ENCODE data around the gene ZNF561. TPM values are rescaled to one million over a fixed set of nuclear protein-coding genes. Genes with fewer than 3 reads are reported as not detected.
"Not testable (repeated sequence)": the region's sequence is repeated elsewhere in the genome, so short reads cannot be mapped to it uniquely, and the experiment has no call there.

ZNF561 gene
- 17.0 and 25.0 TPM in 2 replicates for total RNA-seq

- DNase-seq (ENCODE audit: low read depth in 2 of 2), result peak; percentile 91 to 93
Observed at GRCh38 chr19:9621156-9622037, at the start of gene ZNF561. Gene ZNF561, minus strand, starts transcription at chr19:9621232. Its CDS starts 1,776 bp downstream, at chr19:9619456.

GRCh38 chr19:9668544-9668943 lies 47.5 kb upstream of the ZNF561 start:
- DNase-seq (ENCODE audit: low read depth in 2 of 2), result no peak

- no peak for DNase-seq (ENCODE audit: low read depth in 2 of 2)
Observed at GRCh38 chr19:9667898-9668297, 46.9 kb upstream of the ZNF561 start.

- no peak for DNase-seq (ENCODE audit: low read depth in 2 of 2)
Observed at GRCh38 chr19:9658769-9659168, 37.7 kb upstream of the ZNF561 start.

- DNase-seq (ENCODE audit: low read depth in 2 of 2), result not testable (repeated sequence)
Observed at GRCh38 chr19:9653066-9653555, 32.1 kb upstream of the ZNF561 start.

- DNase-seq (ENCODE audit: low read depth in 2 of 2), result not testable (repeated sequence)
Observed at GRCh38 chr19:9651464-9651863, 30.4 kb upstream of the ZNF561 start.

- DNase-seq (ENCODE audit: low read depth in 2 of 2), result no peak
Observed at GRCh38 chr19:9650345-9650744, 29.3 kb upstream of the ZNF561 start.

GRCh38 chr19:9645472-9645871 lies 24.4 kb upstream of the ZNF561 start:
- no peak for DNase-seq (ENCODE audit: low read depth in 2 of 2)

- no peak for DNase-seq (ENCODE audit: low read depth in 2 of 2)
Observed at GRCh38 chr19:9644472-9644871, 23.4 kb upstream of the ZNF561 start.

- DNase-seq (ENCODE audit: low read depth in 2 of 2), result no peak
Observed at GRCh38 chr19:9641810-9642209, 20.8 kb upstream of the ZNF561 start.

- DNase-seq (ENCODE audit: low read depth in 2 of 2), result no peak
Observed at GRCh38 chr19:9640956-9641355, 19.9 kb upstream of the ZNF561 start.

GRCh38 chr19:9636018-9636417 lies 15.0 kb upstream of the ZNF561 start:
- DNase-seq (ENCODE audit: low read depth in 2 of 2), result no peak

GRCh38 chr19:9627856-9628255 lies 6.8 kb upstream of the ZNF561 start:
- DNase-seq (ENCODE audit: low read depth in 2 of 2), result no peak

- DNase-seq (ENCODE audit: low read depth in 2 of 2), result peak in 1 of 2 donors; percentile 4
Observed at GRCh38 chr19:9622531-9622930, 1.5 kb upstream of the ZNF561 start.

- DNase-seq (ENCODE audit: low read depth in 2 of 2), result no peak
Observed at GRCh38 chr19:9620842-9621155, 233 bp downstream of the ZNF561 start.

- no peak for DNase-seq (ENCODE audit: low read depth in 2 of 2)
Observed at GRCh38 chr19:9615844-9616243, 5.2 kb downstream of the ZNF561 start.

- DNase-seq (ENCODE audit: low read depth in 2 of 2), result no peak
Observed at GRCh38 chr19:9610484-9611113, 10.4 kb downstream of the ZNF561 start.

GRCh38 chr19:9608912-9609311 lies 12.1 kb downstream of the ZNF561 start:
- no peak for DNase-seq (ENCODE audit: low read depth in 2 of 2)

- DNase-seq (ENCODE audit: low read depth in 2 of 2), result peak in 1 of 2 donors; percentile 24
Observed at GRCh38 chr19:9597027-9597426, 24.0 kb downstream of the ZNF561 start.

GRCh38 chr19:9586764-9587163 lies 34.3 kb downstream of the ZNF561 start:
- peak; percentile 80 to 84 for DNase-seq (ENCODE audit: low read depth in 2 of 2)

GRCh38 chr19:9584073-9584833 lies 36.8 kb downstream of the ZNF561 start, which contains the start of gene ZNF121:
Gene ZNF121, minus strand, starts transcription at chr19:9584504. Its CDS starts 16,407 bp downstream, at chr19:9568097.
- peak; percentile 80 to 86 for DNase-seq (ENCODE audit: low read depth in 2 of 2)

Measured in lung microvascular endothelial cell (primary cell).